WTC11 (cell line): ENCODE measurements around the gene C7.

Experiments used
- CTCF ChIP-seq: fragments of 200-600 bp; IDR thresholded peaks from 2 replicates; pipeline ENCODE4 v1.8.0; 2022; ENCODE audit warnings: antibody characterized with exemption
- ZNF121 ChIP-seq: sonication (generic); formaldehyde crosslinking; IDR thresholded peaks from 2 replicates; pipeline ENCODE4 v1.8.0; 2023; ENCODE audit warnings: missing genetic modification reagents

GRCh38 chr5:40999142-40999541, 89.8 kb downstream of the C7 start:
- TF ChIP-seq CTCF (no peak), ZNF121 (CRISPR knock-in tag) (no peak)
